ENCODE data around the gene SLAMF8.

Gene SLAMF8

DNA sequence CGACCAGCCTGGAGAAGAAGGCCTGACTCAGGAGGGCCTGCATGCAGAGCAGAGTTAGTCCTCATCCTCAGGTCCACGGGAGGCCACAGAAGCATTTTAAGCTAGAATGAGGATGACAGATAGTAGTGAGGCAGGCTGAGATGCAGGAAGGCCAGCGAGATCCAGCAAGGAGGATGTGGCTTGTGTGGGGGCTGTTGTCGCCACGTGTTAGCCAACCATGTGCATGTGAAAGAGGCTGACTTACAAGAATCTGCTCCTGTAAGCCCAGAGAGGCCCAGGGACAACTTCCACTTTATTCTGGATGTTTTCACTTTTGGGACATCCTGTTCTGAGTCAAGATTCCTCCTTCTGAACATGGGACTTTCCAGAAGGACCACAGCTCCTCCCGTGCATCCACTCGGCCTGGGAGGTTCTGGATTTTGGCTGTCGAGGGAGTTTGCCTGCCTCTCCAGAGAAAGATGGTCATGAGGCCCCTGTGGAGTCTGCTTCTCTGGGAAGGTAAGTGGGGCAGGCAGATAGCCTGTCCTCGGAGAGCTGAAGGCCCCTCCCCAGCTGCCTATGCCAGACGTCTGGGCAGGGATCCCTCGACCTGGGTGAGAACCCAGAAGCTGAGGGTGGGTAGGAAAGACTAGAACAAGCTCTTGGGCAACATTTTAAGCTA is at the start of gene SLAMF8:
TSS of gene SLAMF8 (plus strand) at position 433 of the 661 bp plus-strand sequence. CDS start at position 459, 26 bp downstream.
- no peak within 1 kb of the TSS for H3K27ac ChIP-seq (ENCODE audit: low read depth, low read length)
- H3K4me3 ChIP-seq (ENCODE audit: low read depth, low read length), result no peak within 1 kb of the TSS
- no peaks in the 10 kb centered on the region for H3K9me3 ChIP-seq (ENCODE audit: control insufficient read depth, insufficient read depth, low read length)
- H3K9ac ChIP-seq (ENCODE audit: low read depth, low read length), result no peak within 1 kb of the TSS
- peaks cover 2% of the 10 kb centered on the region; the same call in 1 of the 2 replicates for H3K4me1 ChIP-seq (ENCODE audit: control insufficient read depth, insufficient read depth, low read length)
- H3K36me3 ChIP-seq (ENCODE audit: control insufficient read depth, insufficient read depth, low read length), result no peaks in the 10 kb centered on the region
- H3K27me3 ChIP-seq (ENCODE audit: control insufficient read depth, insufficient read depth, low read length), result peaks cover 38% of the 10 kb centered on the region

DNA sequence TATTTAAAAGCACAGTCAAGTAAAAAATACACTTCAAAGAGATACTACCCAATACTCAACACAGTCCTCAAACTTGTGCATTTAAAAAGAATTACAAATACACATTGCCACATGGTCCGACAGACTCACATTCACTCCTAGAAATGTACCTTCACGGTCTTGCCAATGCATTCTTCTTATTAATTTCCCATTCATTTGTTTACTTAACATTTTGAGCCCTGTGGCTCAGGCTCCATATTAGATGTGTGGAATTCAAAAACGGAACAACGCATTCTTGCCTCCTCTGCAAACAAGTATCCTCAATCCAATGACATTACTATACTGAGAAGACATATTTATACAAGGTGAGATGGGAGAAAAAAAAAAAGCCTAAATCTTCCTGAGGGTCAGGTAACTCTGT is 48.4 kb upstream of the SLAMF8 start:
- Histone ChIP-seq H3K9ac (ENCODE audit: low read depth, low read length) (no peak overlapping the region), H3K4me3 (ENCODE audit: low read depth, low read length) (no peak overlapping the region), H3K9me3 (ENCODE audit: control insufficient read depth, insufficient read depth, low read length) (no peaks in the 10 kb centered on the region), H3K27ac (ENCODE audit: low read depth, low read length) (no peak overlapping the region), H3K27me3 (ENCODE audit: control insufficient read depth, insufficient read depth, low read length) (no peaks in the 10 kb centered on the region; the same call in 1 of the 2 replicates), H3K36me3 (ENCODE audit: control insufficient read depth, insufficient read depth, low read length) (no peaks in the 10 kb centered on the region), H3K4me1 (ENCODE audit: control insufficient read depth, insufficient read depth, low read length) (peaks cover under 1% of the 10 kb centered on the region; the same call in 1 of the 2 replicates)

DNA sequence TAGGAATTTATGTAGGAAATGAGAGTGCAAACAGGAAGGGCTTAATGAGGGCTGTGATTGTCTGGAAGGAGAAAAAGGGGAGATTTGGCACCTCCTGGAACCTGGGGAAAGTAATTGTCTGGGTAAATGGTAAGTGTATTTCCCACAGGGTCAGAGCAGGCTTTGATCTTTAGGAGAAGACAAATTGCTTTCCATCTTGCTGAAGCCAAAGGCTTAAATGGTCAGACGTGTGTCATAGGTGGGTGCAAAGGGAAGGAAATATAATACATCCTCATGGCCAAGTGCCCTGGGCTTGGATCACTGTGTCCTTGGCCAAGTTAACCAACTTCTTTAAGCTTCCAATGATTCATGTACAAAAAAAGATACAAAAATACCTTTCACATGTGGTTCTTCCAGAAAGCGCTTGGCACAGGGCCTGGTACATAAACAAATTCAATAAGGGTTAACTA is 47.2 kb upstream of the SLAMF8 start:
- Histone ChIP-seq H3K4me1 (ENCODE audit: control insufficient read depth, insufficient read depth, low read length) (peaks cover 9% of the 10 kb centered on the region), H3K27me3 (ENCODE audit: control insufficient read depth, insufficient read depth, low read length) (no peaks in the 10 kb centered on the region; the same call in 1 of the 2 replicates), H3K9ac (ENCODE audit: low read depth, low read length) (no peak overlapping the region), H3K9me3 (ENCODE audit: control insufficient read depth, insufficient read depth, low read length) (no peaks in the 10 kb centered on the region), H3K27ac (ENCODE audit: low read depth, low read length) (no peak overlapping the region), H3K4me3 (ENCODE audit: low read depth, low read length) (no peak overlapping the region), H3K36me3 (ENCODE audit: control insufficient read depth, insufficient read depth, low read length) (no peaks in the 10 kb centered on the region)

DNA sequence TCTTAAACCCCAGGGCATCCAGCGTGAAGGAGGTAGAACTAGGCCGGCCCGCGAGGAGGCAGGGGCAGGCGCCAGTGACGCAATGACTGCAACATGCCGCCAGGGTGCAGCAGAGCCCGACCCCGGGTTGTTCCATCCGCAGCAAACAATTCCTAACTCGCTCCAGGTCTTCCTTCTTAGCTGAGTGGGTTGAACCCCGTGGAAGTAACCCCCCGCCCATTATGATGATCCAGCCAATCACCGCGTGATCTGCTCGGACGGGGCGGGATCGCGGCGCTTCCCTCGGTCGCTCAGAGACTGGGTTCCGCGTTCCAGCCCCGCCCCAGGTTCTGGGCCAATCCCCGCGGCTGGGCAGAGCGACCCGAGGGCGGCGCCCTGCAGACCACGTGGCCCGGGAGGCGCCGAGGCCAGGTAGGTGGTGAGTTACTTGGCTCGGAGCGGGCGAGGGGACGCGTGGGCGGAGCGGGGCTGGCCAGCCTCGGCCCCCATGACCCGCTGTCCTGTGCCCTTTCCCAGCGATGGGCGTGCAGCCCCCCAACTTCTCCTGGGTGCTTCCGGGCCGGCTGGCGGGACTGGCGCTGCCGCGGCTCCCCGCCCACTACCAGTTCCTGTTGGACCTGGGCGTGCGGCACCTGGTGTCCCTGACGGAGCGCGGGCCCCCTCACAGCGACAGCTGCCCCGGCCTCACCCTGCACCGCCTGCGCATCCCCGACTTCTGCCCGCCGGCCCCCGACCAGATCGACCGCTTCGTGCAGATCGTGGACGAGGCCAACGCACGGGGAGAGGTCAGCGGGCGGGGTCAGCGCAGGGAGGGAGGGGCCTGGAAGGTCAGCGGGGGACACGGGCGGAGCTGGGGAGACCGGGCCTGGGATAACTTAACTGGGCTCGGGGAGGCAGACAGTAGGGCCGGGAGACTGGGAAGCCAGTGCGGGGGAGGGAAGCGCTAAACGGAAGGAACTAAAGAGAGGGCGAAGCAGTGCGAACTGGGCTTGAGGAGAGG is 45.8 kb upstream of the SLAMF8 start, which contains the start of gene DUSP23:
TSS of gene DUSP23 (plus strand) at position 380 of the 1,000 bp plus-strand sequence. CDS start at position 519, 139 bp downstream.
- Histone ChIP-seq H3K4me1 (ENCODE audit: control insufficient read depth, insufficient read depth, low read length) (peaks cover 9% of the 10 kb centered on the region), H3K4me3 (ENCODE audit: low read depth, low read length) (peak within 1 kb of the TSS; percentile 68), H3K9me3 (ENCODE audit: control insufficient read depth, insufficient read depth, low read length) (no peaks in the 10 kb centered on the region), H3K27me3 (ENCODE audit: control insufficient read depth, insufficient read depth, low read length) (no peaks in the 10 kb centered on the region; the same call in 1 of the 2 replicates), H3K36me3 (ENCODE audit: control insufficient read depth, insufficient read depth, low read length) (no peaks in the 10 kb centered on the region), H3K27ac (ENCODE audit: low read depth, low read length) (peak within 1 kb of the TSS; percentile 58), H3K9ac (ENCODE audit: low read depth, low read length) (no peak within 1 kb of the TSS; the same call in 1 of the 2 replicates)

DNA sequence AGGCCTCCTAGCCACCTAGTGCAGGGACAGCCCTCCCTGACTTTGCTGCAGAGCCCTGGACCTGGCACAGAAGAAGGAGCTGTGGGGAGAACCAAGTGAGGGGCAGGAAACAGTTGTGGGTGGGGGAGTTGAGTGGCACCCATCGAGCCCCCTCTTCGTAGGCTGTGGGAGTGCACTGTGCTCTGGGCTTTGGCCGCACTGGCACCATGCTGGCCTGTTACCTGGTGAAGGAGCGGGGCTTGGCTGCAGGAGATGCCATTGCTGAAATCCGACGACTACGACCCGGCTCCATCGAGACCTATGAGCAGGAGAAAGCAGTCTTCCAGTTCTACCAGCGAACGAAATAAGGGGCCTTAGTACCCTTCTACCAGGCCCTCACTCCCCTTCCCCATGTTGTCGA is 44.7 kb upstream of the SLAMF8 start:
- peak overlapping the region; percentile 68; the same call in 1 of the 2 replicates for H3K4me3 ChIP-seq (ENCODE audit: low read depth, low read length)
- peaks cover 9% of the 10 kb centered on the region for H3K4me1 ChIP-seq (ENCODE audit: control insufficient read depth, insufficient read depth, low read length)

DNA sequence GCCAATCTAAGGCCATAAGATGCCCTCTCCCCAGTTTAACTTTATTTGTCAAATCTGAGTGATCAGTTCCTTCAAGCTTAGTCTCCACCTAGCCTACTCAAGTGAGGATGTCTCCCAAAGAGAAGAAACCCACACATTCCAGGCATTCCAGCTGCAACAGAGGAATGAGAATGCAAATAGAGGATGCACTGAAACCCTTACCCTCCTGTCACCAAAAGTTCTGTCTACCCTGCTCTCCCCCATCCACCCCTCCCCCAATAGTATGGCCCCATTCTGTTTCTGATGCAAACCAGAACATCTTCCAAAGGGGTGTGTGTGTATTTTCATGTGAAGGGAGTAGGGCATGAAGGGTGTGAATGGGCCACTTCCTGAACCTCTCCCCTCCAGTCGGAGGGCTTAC is 42.9 kb upstream of the SLAMF8 start:
- Histone ChIP-seq H3K4me1 (ENCODE audit: control insufficient read depth, insufficient read depth, low read length) (peaks cover 9% of the 10 kb centered on the region), H3K4me3 (ENCODE audit: low read depth, low read length) (no peak overlapping the region), H3K36me3 (ENCODE audit: control insufficient read depth, insufficient read depth, low read length) (no peaks in the 10 kb centered on the region), H3K9me3 (ENCODE audit: control insufficient read depth, insufficient read depth, low read length) (no peaks in the 10 kb centered on the region), H3K27me3 (ENCODE audit: control insufficient read depth, insufficient read depth, low read length) (no peaks in the 10 kb centered on the region; the same call in 1 of the 2 replicates), H3K9ac (ENCODE audit: low read depth, low read length) (no peak overlapping the region), H3K27ac (ENCODE audit: low read depth, low read length) (no peak overlapping the region)

More for the DNA sequence above, 44.7 kb upstream of the SLAMF8 start:
- Histone ChIP-seq H3K27me3 (ENCODE audit: control insufficient read depth, insufficient read depth, low read length) (no peaks in the 10 kb centered on the region; the same call in 1 of the 2 replicates), H3K36me3 (ENCODE audit: control insufficient read depth, insufficient read depth, low read length) (no peaks in the 10 kb centered on the region), H3K9ac (ENCODE audit: low read depth, low read length) (no peak overlapping the region), H3K9me3 (ENCODE audit: control insufficient read depth, insufficient read depth, low read length) (no peaks in the 10 kb centered on the region), H3K27ac (ENCODE audit: low read depth, low read length) (no peak overlapping the region)

DNA sequence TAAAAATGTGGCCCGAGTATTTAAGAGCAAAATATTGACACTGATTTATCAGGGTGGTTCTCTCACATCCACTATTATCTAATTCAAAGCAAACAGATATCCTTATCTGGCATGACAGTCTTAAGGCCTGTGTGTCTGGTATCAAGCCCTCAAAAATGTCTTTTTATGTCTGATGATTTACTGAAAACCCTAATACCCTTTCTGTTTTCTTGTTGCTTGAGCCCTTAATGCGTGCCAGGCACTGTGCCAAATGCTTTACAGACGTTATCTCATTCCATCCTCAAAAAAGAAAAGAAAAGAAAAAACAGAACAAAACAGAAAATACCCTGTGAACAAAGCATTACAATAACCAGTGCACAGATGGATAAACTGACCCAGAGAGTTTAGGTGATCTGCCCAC is 40.2 kb upstream of the SLAMF8 start:
- Histone ChIP-seq H3K9ac (ENCODE audit: low read depth, low read length) (no peak overlapping the region), H3K4me3 (ENCODE audit: low read depth, low read length) (no peak overlapping the region), H3K9me3 (ENCODE audit: control insufficient read depth, insufficient read depth, low read length) (no peaks in the 10 kb centered on the region), H3K4me1 (ENCODE audit: control insufficient read depth, insufficient read depth, low read length) (peaks cover 9% of the 10 kb centered on the region), H3K27me3 (ENCODE audit: control insufficient read depth, insufficient read depth, low read length) (no peaks in the 10 kb centered on the region; the same call in 1 of the 2 replicates), H3K27ac (ENCODE audit: low read depth, low read length) (no peak overlapping the region), H3K36me3 (ENCODE audit: control insufficient read depth, insufficient read depth, low read length) (no peaks in the 10 kb centered on the region)

DNA sequence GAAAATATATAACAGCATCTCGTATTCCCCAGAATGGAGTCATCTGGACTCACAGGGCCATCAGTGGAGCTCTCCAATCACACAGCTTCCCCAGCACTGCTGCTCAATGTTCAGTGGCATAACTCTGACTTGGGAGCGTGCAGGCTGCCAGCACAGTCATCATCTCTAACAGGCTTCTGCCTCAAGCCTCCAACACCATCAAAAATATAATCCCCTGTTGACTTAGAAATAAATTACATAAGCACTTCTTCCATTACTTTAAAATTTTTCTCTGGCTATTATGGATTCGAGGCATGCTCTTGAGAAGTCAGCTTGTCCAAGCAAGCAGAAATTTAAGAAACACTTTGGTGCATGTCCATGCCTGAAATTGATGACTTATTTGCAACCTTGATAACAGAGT is 39.7 kb upstream of the SLAMF8 start:
- no peaks in the 10 kb centered on the region for H3K36me3 ChIP-seq (ENCODE audit: control insufficient read depth, insufficient read depth, low read length)
- peaks cover 9% of the 10 kb centered on the region for H3K4me1 ChIP-seq (ENCODE audit: control insufficient read depth, insufficient read depth, low read length)
- H3K9ac ChIP-seq (ENCODE audit: low read depth, low read length), result no peak overlapping the region
- no peaks in the 10 kb centered on the region for H3K27me3 ChIP-seq (ENCODE audit: control insufficient read depth, insufficient read depth, low read length)
- H3K27ac ChIP-seq (ENCODE audit: low read depth, low read length), result no peak overlapping the region
- no peak overlapping the region for H3K4me3 ChIP-seq (ENCODE audit: low read depth, low read length)
- no peaks in the 10 kb centered on the region for H3K9me3 ChIP-seq (ENCODE audit: control insufficient read depth, insufficient read depth, low read length)

DNA sequence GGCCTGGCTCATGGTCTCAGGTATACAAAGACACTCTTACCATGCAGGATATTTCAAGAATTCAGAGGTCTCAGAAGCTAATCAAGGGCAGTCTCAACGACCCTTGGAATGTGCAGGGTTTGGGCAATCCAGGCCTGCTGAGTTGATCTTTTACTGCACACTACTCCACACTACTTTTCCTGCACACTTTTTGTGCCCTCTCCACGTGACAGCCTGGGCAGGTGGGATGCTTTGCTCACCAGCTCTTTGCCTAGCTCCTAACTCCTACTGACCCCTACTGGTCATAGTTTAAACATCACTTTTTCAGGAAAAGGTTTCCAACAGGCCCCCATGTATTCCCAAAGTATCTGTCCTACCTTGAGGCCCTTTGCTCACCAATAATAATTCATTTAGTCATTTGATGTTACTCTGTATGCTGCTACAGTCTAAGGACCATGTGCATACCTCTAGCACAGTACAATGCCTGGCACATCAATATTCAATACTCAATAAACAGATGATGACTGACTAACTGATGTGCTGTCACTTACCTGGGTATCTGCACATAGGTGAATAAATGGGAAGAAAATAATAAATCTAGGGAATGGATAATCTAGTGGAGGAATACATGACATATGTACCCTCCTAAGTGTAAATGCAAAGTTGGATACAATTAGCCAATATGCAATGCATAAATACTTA is 36.3 kb upstream of the SLAMF8 start:
- no peaks in the 10 kb centered on the region for H3K27me3 ChIP-seq (ENCODE audit: control insufficient read depth, insufficient read depth, low read length)

DNA sequence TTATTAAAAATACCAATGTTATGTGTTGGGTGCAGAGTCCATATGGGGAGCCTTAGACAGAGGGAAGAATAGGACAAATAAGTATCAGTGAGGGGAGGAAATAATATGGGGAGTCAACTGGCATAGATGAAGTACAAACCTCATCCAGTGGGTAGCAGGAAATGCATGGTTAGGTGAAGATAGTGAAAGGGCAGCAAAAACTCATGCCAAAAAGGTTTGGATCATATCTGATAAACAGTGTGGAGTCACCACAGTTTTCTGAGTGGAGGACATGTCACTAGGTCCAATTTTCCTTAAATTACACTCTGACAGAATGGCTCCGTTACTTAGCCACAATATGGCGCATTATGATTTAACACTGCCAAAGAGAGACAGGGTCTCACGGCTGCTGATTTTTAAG is 35.6 kb upstream of the SLAMF8 start:
- no peak overlapping the region for H3K4me3 ChIP-seq (ENCODE audit: low read depth, low read length)
- H3K27ac ChIP-seq (ENCODE audit: low read depth, low read length), result no peak overlapping the region
- H3K9ac ChIP-seq (ENCODE audit: low read depth, low read length), result no peak overlapping the region
- H3K27me3 ChIP-seq (ENCODE audit: control insufficient read depth, insufficient read depth, low read length), result no peaks in the 10 kb centered on the region
- H3K9me3 ChIP-seq (ENCODE audit: control insufficient read depth, insufficient read depth, low read length), result no peaks in the 10 kb centered on the region
- no peaks in the 10 kb centered on the region for H3K36me3 ChIP-seq (ENCODE audit: control insufficient read depth, insufficient read depth, low read length)
- H3K4me1 ChIP-seq (ENCODE audit: control insufficient read depth, insufficient read depth, low read length), result no peaks in the 10 kb centered on the region

More for the DNA sequence above, 36.3 kb upstream of the SLAMF8 start:
- Histone ChIP-seq H3K9me3 (ENCODE audit: control insufficient read depth, insufficient read depth, low read length) (no peaks in the 10 kb centered on the region), H3K9ac (ENCODE audit: low read depth, low read length) (no peak overlapping the region), H3K27ac (ENCODE audit: low read depth, low read length) (no peak overlapping the region), H3K4me3 (ENCODE audit: low read depth, low read length) (no peak overlapping the region), H3K36me3 (ENCODE audit: control insufficient read depth, insufficient read depth, low read length) (no peaks in the 10 kb centered on the region), H3K4me1 (ENCODE audit: control insufficient read depth, insufficient read depth, low read length) (no peaks in the 10 kb centered on the region)

All from HUES48 (cell line).